HCT116 (cell line): ENCODE results near the gene PRDM7.

Experiments
- CTCF ChIP-seq, 3 experiments: fragments of 200-600 bp in 1 of 3; sonication (generic) in 1 of 3; IDR thresholded peaks in 2 of 3; conservative IDR thresholded peaks in 1 of 3; 2 replicates each; pipeline ENCODE4 v1.5.1; 2012 to 2017; ENCODE audit warnings: low read depth in 2 of 3, low read length in 2 of 3, antibody characterized with exemption in 1 of 3, borderline replicate concordance in 1 of 3, control low read depth in 1 of 3, mild to moderate bottlenecking in 1 of 3, mixed read lengths in 1 of 3, mixed run types in 1 of 3, moderate library complexity in 1 of 3; ENCODE audit not compliant: insufficient read depth in 1 of 3
- EZH2 ChIP-seq: fragments of 200-600 bp; sonication (generic); IDR thresholded peaks from 2 replicates; pipeline ENCODE4 v1.6.1; 2017; ENCODE audit warnings: antibody characterized with exemption, mixed run types
- MAX ChIP-seq: IDR thresholded peaks from 2 replicates; pipeline ENCODE4 v1.6.1; 2012
- POLR2A ChIP-seq: IDR thresholded peaks from 2 replicates; pipeline ENCODE4 v1.7.0; 2011; ENCODE audit warnings: borderline replicate concordance; ENCODE audit not compliant: insufficient read depth, insufficient read length; ENCODE audit errors: extremely low read depth
- POLR2AphosphoS5 ChIP-seq: IDR thresholded peaks from 2 replicates; pipeline ENCODE4 v1.6.1; 2011; ENCODE audit warnings: mild to moderate bottlenecking, low read depth, low read length, moderate library complexity
- ZNF274 ChIP-seq: fragments of 200-500 bp; sonication (Bioruptor generic); IDR thresholded peaks from 2 replicates; pipeline ENCODE4 v1.6.1; 2014; ENCODE audit warnings: mild to moderate bottlenecking, low read depth, low read length, inconsistent platforms

GRCh38 chr16:90083139-90083538, 6.0 kb upstream of the PRDM7 start:
- TF ChIP-seq CTCF (IDR thresholded peaks at IDR 0.05 in 2 of 3, conservative IDR thresholded peaks at IDR 0.05 in 1 of 3; ENCODE audit: borderline replicate concordance in 1 of 3, insufficient read depth in 1 of 3, low read depth in 2 of 3, low read length in 2 of 3), result no peak
- TF ChIP-seq MAX, result no peak
- TF ChIP-seq POLR2AphosphoS5, result no peak
- no peak for TF ChIP-seq ZNF274
- no peak for TF ChIP-seq EZH2
- TF ChIP-seq POLR2A, result no peak
